Mesothelial cell of epicardium (in vitro differentiated cells): Measurements from ENCODE around the gene CEP70. TPM values are rescaled to one million over a fixed set of nuclear protein-coding genes. Genes with fewer than 3 reads are reported as not detected.
A peak's percentile ranks its signal among the peaks of the same experiment; 100 is the strongest.

Experiments
- DNase-seq, 2 experiments: peaks; one replicate each; pipeline ENCODE4 v3.0.0; 2021; ENCODE audit warnings: low spot score in 2 of 2; ENCODE audit not compliant: unreplicated experiment in 2 of 2
- H3K27ac Mint-ChIP-seq: 2 replicates; pipeline ENCODE4 v1.8.0; 2021; ENCODE audit warnings: mixed read lengths
- H3K27me3 Mint-ChIP-seq: 2 replicates; pipeline ENCODE4 v1.8.0; 2021; ENCODE audit warnings: low read depth, mixed read lengths
- H3K36me3 Mint-ChIP-seq: 2 replicates; pipeline ENCODE4 v1.8.0; 2021; ENCODE audit warnings: mixed read lengths
- H3K4me1 Mint-ChIP-seq: 2 replicates; pipeline ENCODE4 v1.8.0; 2021; ENCODE audit warnings: mixed read lengths
- H3K4me3 Mint-ChIP-seq: 2 replicates; pipeline ENCODE4 v1.8.0; 2021; ENCODE audit warnings: mild to moderate bottlenecking, moderate library complexity, mixed read lengths
- H3K9me3 Mint-ChIP-seq: 2 replicates; pipeline ENCODE4 v1.8.0; 2021; ENCODE audit warnings: mixed read lengths
- CTCF ChIP-seq: fragments of 200-600 bp; sonication (generic); IDR thresholded peaks from one replicate; pipeline ENCODE4 v1.5.0; 2021; ENCODE audit warnings: antibody characterized with exemption; ENCODE audit not compliant: unreplicated experiment
- total RNA-seq: library from RNA; stranded (reverse); gene quantifications from 3 replicates; pipeline ENCODE4 v1.2.1, GENCODE V29; 2021

The CEP70 gene
- total RNA-seq, 1 donor from 2014 or later: 51.5 TPM

GRCh38 chr3:138629526-138629925 is 35.5 kb upstream of the CEP70 start:
- no peaks in the 10 kb centered on the region for H3K9me3 Mint-ChIP-seq
- no peak for TF ChIP-seq CTCF
- DNase-seq: no peak
- peaks cover 27% of the 10 kb centered on the region for H3K36me3 Mint-ChIP-seq
- H3K27ac Mint-ChIP-seq: no peak overlapping the region
- H3K4me1 Mint-ChIP-seq: no peaks in the 10 kb centered on the region
- H3K27me3 Mint-ChIP-seq: no peaks in the 10 kb centered on the region
- H3K4me3 Mint-ChIP-seq: no peak overlapping the region

GRCh38 chr3:138625707-138626365 is 31.8 kb upstream of the CEP70 start:
- Mint-ChIP-seq H3K36me3 (peaks cover 31% of the 10 kb centered on the region), H3K9me3 (no peaks in the 10 kb centered on the region), H3K27me3 (no peaks in the 10 kb centered on the region), H3K4me3 (no peak overlapping the region), H3K4me1 (peaks cover 2% of the 10 kb centered on the region), H3K27ac (no peak overlapping the region)
- TF ChIP-seq CTCF: no peak
- no peak for DNase-seq

- Mint-ChIP-seq H3K27me3 (no peaks in the 10 kb centered on the region), H3K4me1 (peaks cover 7% of the 10 kb centered on the region), H3K36me3 (peaks cover 26% of the 10 kb centered on the region), H3K4me3 (no peak overlapping the region), H3K27ac (no peak overlapping the region), H3K9me3 (no peaks in the 10 kb centered on the region)
- no peak for TF ChIP-seq CTCF
- DNase-seq: no peak
Measured at GRCh38 chr3:138624518-138624917, 30.5 kb upstream of the CEP70 start.

GRCh38 chr3:138620431-138620830 is 26.4 kb upstream of the CEP70 start:
- Mint-ChIP-seq H3K27me3 (no peaks in the 10 kb centered on the region), H3K4me1 (peaks cover 18% of the 10 kb centered on the region), H3K4me3 (no peak overlapping the region), H3K9me3 (no peaks in the 10 kb centered on the region), H3K36me3 (peaks cover 4% of the 10 kb centered on the region), H3K27ac (no peak overlapping the region)
- DNase-seq: no peak
- no peak for TF ChIP-seq CTCF

GRCh38 chr3:138615462-138615861 is 21.4 kb upstream of the CEP70 start:
- DNase-seq: no peak
- H3K4me3 Mint-ChIP-seq: no peak overlapping the region
- H3K36me3 Mint-ChIP-seq: peaks cover 5% of the 10 kb centered on the region
- H3K27me3 Mint-ChIP-seq: peaks cover 3% of the 10 kb centered on the region
- peaks cover 20% of the 10 kb centered on the region for H3K4me1 Mint-ChIP-seq
- no peaks in the 10 kb centered on the region for H3K9me3 Mint-ChIP-seq
- no peak for TF ChIP-seq CTCF
- H3K27ac Mint-ChIP-seq: no peak overlapping the region

GRCh38 chr3:138609898-138610266 is 15.8 kb upstream of the CEP70 start:
- no peak for DNase-seq
- peak overlapping the region; percentile 93 for H3K27ac Mint-ChIP-seq
- H3K36me3 Mint-ChIP-seq: peaks cover 5% of the 10 kb centered on the region
- peak overlapping the region; percentile 67 for H3K4me3 Mint-ChIP-seq
- H3K27me3 Mint-ChIP-seq: peaks cover 3% of the 10 kb centered on the region
- TF ChIP-seq CTCF: no peak
- H3K9me3 Mint-ChIP-seq: no peaks in the 10 kb centered on the region
- H3K4me1 Mint-ChIP-seq: peaks cover 17% of the 10 kb centered on the region
